ENCODE results near the gene VAV2. TPM values are rescaled to one million over a fixed set of nuclear protein-coding genes. Genes with fewer than 3 reads are reported as not detected.

The VAV2 gene
- total and polyA plus RNA-seq, 12 donors: 3.3 to 96.2 (median 31.2) TPM

DNA sequence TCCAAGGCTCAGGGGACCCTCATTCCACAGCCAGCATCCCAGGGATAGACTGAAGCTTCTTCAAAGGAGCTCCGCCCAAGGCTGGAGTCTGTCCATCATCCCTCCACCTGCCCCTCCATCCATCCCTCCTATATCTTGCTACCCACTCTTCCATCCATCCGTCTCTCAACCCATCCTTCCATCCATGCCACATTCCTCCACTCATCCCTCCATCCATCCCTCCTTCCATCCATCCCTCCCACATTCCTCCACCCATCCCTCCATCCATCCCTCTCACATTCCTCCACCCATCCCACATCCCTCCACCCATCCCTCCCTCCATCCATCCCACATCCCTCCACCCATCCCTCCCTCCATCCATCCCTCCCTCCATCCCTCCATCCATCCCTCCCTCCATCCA, 5.5 kb upstream of the VAV2 start:
- Histone ChIP-seq H3K27me3 (no peaks in the 10 kb centered on the region), H3K4me3 (no peak overlapping the region), H3K27ac (no peak overlapping the region), H3K9me3 (replicated peaks in 1 of 3) (no peaks in the 10 kb centered on the region), H3K4me1 (replicated peaks in 1 of 2) (peaks cover 7 to 12% of the 10 kb centered on the region in 2 donors), H3K36me3 (replicated peaks in 1 of 2) (no peaks in the 10 kb centered on the region)
- WGBS, 4 donors: 82 to 100% (median 86%) methylated on average over 2 of the region's 2 CpGs
- no peak for TF ChIP-seq POLR2A (IDR thresholded peaks at IDR 0.05)
- TF ChIP-seq, protein P1, sequence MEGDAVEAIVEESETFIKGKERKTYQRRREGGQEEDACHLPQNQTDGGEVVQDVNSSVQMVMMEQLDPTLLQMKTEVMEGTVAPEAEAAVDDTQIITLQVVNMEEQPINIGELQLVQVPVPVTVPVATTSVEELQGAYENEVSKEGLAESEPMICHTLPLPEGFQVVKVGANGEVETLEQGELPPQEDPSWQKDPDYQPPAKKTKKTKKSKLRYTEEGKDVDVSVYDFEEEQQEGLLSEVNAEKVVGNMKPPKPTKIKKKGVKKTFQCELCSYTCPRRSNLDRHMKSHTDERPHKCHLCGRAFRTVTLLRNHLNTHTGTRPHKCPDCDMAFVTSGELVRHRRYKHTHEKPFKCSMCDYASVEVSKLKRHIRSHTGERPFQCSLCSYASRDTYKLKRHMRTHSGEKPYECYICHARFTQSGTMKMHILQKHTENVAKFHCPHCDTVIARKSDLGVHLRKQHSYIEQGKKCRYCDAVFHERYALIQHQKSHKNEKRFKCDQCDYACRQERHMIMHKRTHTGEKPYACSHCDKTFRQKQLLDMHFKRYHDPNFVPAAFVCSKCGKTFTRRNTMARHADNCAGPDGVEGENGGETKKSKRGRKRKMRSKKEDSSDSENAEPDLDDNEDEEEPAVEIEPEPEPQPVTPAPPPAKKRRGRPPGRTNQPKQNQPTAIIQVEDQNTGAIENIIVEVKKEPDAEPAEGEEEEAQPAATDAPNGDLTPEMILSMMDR (IDR thresholded peaks at IDR 0.05): no peak
- intact Hi-C loops (cut with DNase I): no loop called here
- no peak for DNase-seq

- no peak overlapping the region for H3K27ac ChIP-seq
- 52 to 67% (median 60%) methylated on average over 20 to 24 of the region's 24 CpGs for WGBS, 4 donors
- no peaks in the 10 kb centered on the region for H3K27me3 ChIP-seq
- intact Hi-C loops (cut with DNase I): no loop called here
- no peaks in the 10 kb centered on the region for H3K9me3 ChIP-seq (replicated peaks in 1 of 3)
- DNase-seq: no peak
- no peak for TF ChIP-seq POLR2A (IDR thresholded peaks at IDR 0.05)
- TF ChIP-seq, protein P1 (IDR thresholded peaks at IDR 0.05): no peak
- H3K4me1 ChIP-seq (replicated peaks in 1 of 2): peaks cover 7 to 12% of the 10 kb centered on the region in 2 donors
- no peak overlapping the region for H3K4me3 ChIP-seq
- no peaks in the 10 kb centered on the region for H3K36me3 ChIP-seq (replicated peaks in 1 of 2)
These were observed 4.7 kb upstream of the VAV2 start for GRCh38 chr9:133996531-133997520.

- intact Hi-C loops (cut with DNase I): loop anchor here (2.0 kb wide), 2 partner anchors 200 to 202 kb away; no protein-coding TSS in a partner anchor
- DNase-seq: peak in 1 of 7 donors; percentile 38
- H3K9me3 ChIP-seq (replicated peaks in 1 of 3): no peaks in the 10 kb centered on the region
These were observed 3.1 kb upstream of the VAV2 start for GRCh38 chr9:133995012-133995896.

More at GRCh38 chr9:133995012-133995896, 3.1 kb upstream of the VAV2 start:
- no peak overlapping the region for H3K27ac ChIP-seq
- no peak overlapping the region for H3K4me3 ChIP-seq
- H3K27me3 ChIP-seq: no peaks in the 10 kb centered on the region
- 66 to 70% (median 69%) methylated on average over 16 to 17 of the region's 17 CpGs for WGBS, 4 donors
- no peak for TF ChIP-seq POLR2A (IDR thresholded peaks at IDR 0.05)
- TF ChIP-seq, protein P1 (IDR thresholded peaks at IDR 0.05): no peak
- H3K36me3 ChIP-seq (replicated peaks in 1 of 2): no peaks in the 10 kb centered on the region
- peaks cover 13 to 20% of the 10 kb centered on the region in 2 donors for H3K4me1 ChIP-seq (replicated peaks in 1 of 2)

Measured in adrenal gland (tissue), 12 donors.